ENCODE measurements around the gene ZFX.

ZFX gene

DNA sequence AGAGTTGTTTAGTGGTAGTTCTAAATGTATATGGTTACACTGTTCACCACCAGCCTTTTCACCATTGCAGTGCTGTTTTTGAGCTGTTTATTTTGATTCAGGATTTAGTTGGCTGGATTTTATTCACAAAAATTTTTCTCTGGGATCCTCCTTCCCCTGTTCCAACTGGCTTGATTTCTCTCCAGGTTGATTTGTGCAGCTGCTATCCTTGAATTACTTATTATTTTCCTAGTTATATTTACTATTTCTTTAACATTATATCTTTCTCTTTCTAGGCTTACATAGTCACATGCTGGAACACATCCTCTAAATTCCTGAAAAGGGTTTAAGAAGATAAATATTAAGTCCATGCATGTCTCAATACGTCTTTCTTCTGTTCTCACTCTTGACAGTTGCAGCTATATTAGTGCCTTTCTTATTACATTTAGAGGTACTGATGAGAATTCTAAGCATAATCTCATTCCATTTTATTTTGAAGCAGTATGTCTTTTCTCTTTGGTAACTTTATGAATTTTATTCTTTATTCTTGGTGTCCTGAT lies 82.2 kb downstream of the ZFX start:
- in situ Hi-C loops (cut with MboI; ENCODE audit: low sequenced_read_pairs): loop anchor here (25.0 kb wide), 1 partner anchor 144 kb away; no protein-coding TSS in a partner anchor

DNA sequence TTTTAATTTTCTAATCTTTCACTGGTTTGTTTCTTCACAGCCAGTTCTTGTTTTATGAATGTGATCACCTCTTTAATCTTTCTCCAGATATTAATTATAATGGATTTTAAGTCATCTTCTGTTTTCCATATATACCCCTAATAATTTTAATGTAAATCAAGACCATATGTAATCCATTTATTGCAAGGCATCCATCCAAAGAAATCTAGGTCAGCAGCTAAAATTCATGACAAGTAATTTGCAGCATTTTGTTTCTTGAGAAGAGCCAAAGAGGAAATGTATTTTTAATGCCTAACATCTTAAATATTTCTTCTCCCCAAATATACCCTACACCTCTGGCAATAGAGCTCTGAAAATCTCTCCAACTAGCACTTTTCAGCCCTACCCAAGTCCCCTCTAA lies 83.3 kb downstream of the ZFX start:
- in situ Hi-C loops (cut with MboI; ENCODE audit: low sequenced_read_pairs): loop anchor here (25.0 kb wide), 1 partner anchor 145 kb away; no protein-coding TSS in a partner anchor

DNA sequence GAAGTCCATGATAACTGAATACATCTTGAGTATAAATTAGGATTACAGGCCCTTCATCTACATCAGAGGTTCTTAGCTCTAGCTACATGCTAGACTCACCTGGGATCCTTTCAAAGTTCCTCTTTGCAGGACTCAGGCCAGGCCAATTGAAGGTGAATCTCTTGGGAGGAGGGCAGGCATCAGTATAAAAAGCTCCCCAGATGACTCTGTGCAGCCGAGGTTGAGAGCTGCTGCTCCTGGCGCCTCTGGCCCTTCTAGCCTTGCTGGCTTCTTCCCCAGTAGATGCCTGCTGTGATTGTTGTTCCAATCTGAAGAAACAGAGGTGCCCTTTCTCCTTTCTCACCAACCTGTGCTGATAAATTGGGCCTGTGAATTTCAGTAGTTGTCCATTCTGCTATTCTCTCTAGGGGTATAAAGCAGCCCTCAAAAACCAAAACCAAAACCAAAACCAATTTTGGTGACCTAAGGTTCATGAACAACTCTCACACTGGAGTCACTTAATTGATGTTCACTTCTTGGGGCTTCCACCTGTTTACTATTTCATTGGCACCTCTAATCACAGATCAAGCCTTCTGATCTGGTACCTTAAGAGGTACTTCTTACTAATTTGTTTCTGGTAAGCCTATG lies 85.7 kb downstream of the ZFX start:
- in situ Hi-C loops (cut with MboI; ENCODE audit: low sequenced_read_pairs): loop anchor here (25.0 kb wide), 1 partner anchor 148 kb away; no protein-coding TSS in a partner anchor

DNA sequence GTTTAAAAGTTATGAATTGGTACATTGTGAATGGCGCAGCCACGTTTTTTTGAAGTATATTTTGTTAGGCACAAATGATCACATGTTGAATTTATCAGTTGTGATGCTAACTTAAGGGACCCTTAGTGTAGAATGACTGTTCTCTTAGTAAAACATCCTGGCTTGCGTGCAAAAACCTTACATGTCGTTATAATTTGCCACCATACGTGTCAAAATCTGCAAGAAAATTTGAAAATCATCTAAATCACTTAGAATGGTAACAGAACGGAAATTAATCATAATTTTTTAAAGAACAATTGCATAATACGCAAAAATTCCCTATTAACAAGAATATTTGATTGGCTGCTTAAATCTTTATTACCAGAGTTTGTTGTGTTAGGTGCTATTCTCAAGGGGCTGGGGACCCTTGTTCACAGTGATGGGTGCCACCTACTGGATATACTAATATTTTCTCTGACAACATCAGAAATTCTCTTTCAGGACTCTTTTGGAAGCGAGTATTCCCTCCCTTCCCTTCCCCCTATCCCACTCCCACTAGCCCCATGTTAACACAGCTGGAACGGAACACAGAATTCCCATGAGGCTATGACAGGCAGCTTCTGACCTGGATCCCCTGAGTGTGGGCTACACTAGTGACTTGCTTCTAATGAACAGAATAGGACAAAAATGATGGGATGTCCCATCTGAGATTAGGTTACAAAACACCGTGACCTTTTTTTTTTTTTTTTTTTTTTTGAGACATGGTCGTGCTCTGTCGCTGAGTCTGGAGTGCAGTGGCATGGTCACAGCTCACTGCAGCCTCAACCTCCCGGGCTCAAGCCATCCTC lies 92.5 kb downstream of the ZFX start:
- in situ Hi-C loops (cut with MboI; ENCODE audit: low sequenced_read_pairs): loop anchor here (25.0 kb wide), 1 partner anchor 155 kb away; no protein-coding TSS in a partner anchor

DNA sequence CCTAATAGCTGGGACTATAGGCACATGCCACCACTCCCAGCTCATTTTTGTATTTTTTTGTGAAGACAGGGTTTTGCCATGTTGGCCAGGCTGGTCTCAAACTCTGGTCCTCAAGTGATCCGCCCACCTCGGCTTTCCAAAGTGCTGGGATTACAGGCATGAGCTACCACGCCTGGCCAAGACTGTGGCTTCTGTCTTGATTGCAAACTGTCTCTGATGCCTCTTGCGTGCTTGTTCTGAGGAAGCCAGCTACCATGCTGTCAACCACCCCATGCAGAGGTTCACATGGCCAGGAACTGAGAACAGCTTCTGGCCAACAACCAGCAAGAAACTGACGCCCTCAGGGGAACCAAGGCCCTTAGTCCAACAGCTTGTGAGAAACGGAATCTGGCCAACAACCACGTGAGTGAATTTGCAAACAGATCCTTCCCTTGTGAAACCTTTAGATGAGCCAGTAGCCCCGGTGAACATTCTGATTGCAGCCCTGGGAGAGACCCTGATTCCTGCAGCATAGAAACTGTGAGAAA lies 93.2 kb downstream of the ZFX start:
- in situ Hi-C loops (cut with MboI; ENCODE audit: low sequenced_read_pairs): loop anchor here (25.0 kb wide), 1 partner anchor 155 kb away; no protein-coding TSS in a partner anchor

DNA sequence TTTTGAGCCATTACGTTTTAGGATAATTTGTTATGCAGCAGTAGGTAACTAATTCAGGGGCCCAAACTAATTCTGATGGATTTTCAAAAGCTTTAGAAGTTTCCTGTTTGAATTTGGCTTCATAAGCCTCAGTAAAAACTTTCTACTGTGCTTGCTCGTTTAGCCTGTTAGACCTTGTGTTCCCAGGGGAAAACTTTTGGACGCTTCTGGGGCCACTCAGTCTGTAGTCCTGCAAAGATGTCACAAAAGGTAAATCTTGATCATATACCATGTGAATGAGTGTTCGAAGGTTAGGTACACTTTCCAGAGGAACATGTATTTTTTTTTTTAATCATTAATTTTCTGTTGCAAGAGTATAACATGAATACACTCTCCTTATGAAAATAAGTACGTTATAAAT lies 93.7 kb downstream of the ZFX start:
- in situ Hi-C loops (cut with MboI; ENCODE audit: low sequenced_read_pairs): loop anchor here (25.0 kb wide), 1 partner anchor 156 kb away; no protein-coding TSS in a partner anchor

DNA sequence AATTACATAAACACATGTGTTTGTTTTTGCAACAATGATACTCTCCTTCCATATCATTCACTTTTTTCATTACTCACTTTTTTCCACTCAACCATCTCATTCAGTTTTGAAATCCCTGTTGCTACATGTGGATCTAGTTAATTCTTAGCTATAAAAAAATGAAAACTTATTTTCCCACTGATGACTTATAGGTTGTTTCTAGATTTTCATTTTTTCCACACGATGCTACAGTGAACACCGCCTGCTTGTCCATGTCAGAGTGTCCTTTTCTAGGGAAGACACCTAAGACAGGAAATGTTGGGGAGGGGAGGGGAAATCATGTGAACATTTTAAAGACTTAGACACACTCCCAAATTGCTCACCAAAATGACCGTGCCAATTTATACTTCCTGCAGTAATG lies 94.2 kb downstream of the ZFX start:
- in situ Hi-C loops (cut with MboI; ENCODE audit: low sequenced_read_pairs): loop anchor here (25.0 kb wide), 1 partner anchor 156 kb away; no protein-coding TSS in a partner anchor

DNA sequence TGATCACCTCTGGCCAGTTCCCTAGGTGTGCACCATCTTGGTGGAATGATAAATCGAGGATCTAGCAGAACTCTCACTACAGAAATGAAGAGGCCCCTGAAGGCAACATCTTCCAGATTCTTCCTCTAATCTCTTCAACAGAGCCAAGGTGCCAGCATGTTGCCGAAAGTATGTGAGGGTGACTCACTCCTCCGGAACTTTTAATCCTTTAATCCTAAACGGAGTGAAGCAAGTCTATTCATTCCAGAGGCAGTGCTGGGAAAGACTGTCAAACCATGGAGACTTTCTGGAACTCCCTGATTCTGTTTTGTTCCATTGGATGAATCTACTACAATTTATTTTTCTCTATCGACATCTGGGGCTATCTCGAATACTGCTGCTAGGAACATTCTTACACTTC lies 95.7 kb downstream of the ZFX start:
- in situ Hi-C loops (cut with MboI; ENCODE audit: low sequenced_read_pairs): loop anchor here (25.0 kb wide), 1 partner anchor 158 kb away; no protein-coding TSS in a partner anchor

DNA sequence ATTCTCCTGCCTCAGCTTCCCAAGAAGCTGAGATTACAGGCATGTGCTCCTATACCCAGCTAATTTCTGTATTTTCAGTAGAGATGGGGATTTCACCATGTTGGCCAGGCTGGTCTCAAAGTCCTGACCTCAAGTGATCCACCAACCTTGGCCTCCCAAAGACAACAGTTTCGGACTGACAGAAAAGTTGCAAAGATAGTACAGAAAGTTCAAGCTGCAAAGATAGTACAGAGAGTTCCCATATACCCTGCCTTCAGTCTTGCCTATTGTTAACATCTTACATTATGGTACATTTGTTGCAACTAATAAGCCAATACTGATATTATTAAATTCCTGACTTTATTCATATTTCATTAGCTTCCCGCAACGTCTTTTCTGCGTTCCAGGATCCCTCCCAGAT lies 98.5 kb downstream of the ZFX start:
- in situ Hi-C loops (cut with MboI; ENCODE audit: low sequenced_read_pairs): loop anchor here (25.0 kb wide), 1 partner anchor 161 kb away; no protein-coding TSS in a partner anchor

DNA sequence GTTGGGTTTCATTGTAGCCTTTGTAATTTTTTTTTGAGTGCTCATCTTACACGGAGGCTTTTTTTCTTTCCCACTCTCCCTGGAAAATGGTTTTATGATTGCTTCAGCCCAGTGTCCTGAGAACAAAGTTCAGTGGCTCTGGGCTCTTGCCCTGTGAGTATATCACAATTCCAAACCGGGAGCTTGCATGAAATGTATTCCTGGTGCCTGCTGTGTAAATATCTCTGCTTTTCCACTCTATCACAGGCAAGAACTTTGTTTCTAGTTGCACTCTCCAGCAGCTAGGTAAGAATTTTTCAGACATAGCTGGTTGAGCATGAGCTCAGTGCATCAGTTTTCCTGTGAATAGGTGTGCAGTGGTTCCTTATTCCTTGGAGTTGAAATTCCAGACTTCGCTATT lies 103.5 kb downstream of the ZFX start:
- in situ Hi-C loops (cut with MboI; ENCODE audit: low sequenced_read_pairs): no loop called here

DNA sequence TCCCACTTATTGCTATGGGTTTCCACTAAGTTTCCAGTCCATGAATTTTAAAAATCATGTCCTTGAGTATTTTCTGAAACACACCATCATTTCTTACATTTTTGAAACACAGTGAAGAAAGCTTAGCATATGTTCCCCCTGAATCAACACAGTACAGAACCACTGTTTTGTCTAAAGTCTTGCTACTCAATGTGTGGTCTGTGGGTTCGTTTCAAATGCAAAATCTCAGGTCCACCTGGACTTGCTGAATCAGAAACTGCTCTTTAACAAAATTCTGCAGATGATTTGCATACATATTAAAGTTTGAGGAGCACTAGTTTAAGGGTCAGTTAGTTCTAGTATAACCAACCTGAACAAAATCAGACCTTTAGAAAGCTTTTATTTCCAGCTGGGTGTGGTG lies 103.9 kb downstream of the ZFX start:
- in situ Hi-C loops (cut with MboI; ENCODE audit: low sequenced_read_pairs): no loop called here

DNA sequence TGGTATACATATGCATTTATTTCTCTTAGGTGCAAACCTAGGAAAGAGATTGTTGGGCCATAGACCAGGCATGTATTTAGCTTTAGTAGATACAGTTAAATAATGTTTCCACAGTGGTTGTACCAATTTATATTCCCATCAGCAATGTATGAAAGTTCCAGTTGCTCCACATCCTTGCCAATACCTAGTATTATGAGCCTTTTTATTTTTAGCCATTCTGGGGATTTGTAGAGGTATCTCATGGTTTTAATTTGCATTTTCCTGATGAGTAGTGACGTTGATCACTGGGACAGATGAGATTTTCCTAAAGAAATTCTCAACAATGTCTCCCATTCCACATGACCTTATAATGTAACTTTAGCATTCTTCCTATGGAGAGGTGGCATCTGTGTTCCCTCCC lies 107.5 kb downstream of the ZFX start:
- in situ Hi-C loops (cut with MboI; ENCODE audit: low sequenced_read_pairs): no loop called here

DNA sequence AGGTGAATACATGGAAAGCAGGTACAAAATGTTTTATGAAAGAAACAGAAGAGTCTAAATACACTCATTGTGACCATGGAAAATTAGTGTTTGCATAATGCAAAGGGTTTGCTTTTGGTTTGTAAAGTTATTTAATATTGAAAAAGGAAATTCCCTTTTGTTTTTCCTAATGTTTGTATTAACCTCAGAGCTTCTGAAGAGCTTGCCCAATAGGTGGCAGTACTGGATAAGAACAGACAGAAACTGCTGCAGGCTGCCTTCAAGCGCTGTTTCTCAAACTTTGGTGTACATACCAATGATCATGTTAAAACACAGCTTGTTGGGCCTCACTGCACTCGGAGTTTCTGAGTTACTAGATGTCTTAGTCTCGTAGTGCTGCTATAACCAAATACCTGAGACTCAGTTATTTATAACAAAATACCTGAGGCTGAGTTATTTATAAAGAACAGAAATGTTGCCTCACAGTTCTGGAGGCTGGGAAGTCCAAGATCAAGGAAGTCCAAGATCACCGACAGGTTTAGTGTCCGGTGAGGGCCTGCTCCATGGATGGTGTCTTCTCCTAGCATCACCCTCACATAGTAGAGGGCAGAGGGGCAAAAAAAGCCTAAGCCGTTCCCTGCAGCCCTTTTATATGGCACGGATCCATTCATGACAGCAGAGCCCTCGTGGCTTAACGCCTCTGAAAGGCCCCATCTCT lies 110.2 kb downstream of the ZFX start:
- in situ Hi-C loops (cut with MboI; ENCODE audit: low sequenced_read_pairs): no loop called here

DNA sequence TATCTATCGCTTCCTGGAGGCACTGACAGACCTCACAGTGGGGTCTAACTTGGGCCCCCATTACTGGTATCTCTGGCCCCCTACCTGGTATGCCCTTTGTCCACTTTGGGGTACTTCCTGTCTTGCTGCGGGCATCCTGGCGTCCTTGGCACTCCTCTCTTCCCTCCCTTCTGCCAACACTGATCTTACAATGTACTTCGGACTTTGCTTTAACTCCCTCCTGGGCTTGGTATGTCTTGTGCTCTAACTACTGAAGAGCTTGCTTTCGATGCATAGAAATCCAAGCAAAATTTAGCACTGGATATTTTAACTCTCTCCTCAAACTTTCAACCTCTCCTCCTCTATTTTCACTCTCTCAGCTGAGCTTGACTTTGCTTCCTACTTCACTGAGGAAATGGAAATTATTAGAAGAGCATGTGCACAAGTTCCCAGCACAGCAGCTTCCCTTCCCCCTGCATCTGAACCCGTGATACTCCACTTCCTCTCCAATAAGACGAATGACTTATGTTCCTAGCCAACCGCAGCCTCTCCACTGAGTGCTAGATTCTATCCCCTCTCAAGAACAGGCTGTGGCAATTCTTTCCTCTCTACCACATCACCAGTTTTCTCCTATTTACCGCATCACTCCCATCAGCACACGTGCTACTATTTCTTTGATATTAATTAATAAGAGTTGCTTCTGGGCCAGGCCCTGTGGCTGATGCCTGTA lies 111.5 kb downstream of the ZFX start:
- in situ Hi-C loops (cut with MboI; ENCODE audit: low sequenced_read_pairs): no loop called here

DNA sequence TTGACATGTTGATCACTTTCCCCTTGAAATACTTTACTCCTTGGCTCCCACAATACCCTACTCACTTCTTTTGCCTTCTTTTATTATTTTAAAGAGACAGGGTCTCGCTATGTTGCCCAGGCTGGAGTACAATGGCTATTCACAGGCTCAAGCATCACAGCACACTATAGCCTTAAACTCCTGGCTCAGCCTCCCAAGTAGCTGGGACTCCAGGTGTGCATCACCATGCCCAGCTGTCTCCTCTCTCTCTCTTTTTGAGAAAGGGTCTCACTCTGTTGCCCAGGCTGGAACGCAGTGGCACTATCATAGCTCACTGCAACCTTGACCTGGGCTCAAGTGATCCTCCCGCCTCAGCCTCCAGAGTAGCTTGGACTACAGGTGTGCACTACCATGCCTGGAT lies 112.8 kb downstream of the ZFX start:
- in situ Hi-C loops (cut with MboI; ENCODE audit: low sequenced_read_pairs): no loop called here

DNA sequence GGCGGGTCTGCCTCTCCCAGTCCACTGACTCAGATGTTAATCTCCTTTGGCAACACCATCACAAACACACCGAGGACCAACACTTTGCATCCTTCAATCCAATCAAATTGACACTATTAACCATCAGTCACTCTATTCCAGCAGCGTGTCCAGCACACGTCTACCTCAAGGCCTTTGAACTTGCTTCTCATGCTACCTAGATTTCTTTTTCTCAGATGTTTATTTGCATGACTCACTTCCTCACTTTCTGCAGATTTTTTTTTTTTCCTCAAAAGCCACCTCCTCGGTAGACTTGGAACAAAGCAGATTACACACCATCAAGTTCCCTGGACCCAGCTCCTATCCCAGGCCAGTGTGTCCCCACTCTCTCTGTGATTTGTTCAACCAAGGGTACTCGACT lies 114.9 kb downstream of the ZFX start:
- in situ Hi-C loops (cut with MboI; ENCODE audit: low sequenced_read_pairs): no loop called here
